ENCODE results near the gene SYF2. TPM values are rescaled to one million over a fixed set of nuclear protein-coding genes. Genes with fewer than 3 reads are reported as not detected.
A peak's percentile ranks its signal among the peaks of the same experiment; 100 is the strongest.

Gene SYF2
- total RNA-seq, 4 donors from 2014 or later: 2.8 to 63.1 (median 36.6) TPM

DNA sequence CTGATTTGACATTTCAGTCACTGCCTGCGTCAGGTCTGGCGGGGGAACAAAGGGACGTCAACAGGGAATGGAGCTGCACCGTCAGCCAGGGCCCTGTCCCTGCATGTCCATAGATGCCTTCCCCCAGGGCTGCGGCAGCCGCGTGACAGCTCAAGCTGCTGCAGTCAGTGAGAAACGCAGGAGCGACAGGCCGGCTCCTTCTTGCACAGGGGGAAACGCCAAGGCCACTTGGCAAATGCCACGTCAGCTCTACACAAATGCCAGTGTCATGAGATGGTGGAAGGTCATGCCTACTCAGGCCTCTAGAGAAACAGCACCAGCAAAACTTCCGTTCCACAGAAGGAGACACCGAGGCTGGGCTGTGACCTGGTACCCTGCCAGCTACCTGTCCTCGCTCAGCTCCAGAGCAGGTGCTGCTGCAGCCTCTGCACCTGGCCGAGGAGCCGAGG, 37.7 kb downstream of the SYF2 start:
- 40 to 42% methylated on average over 1 to 12 of the region's 17 CpGs for whole genome bisulfite sequencing, 2 donors (ENCODE audit: low coverage in 1 of 2)
- Histone ChIP-seq H3K36me3 (no peaks in the 10 kb centered on the region), H3K4me1 (peaks cover 6 to 27% (median 23%) of the 10 kb centered on the region in 4 donors), H3K27ac (no peak overlapping the region), H3K9me3 (no peaks in the 10 kb centered on the region), H3K27me3 (no peaks in the 10 kb centered on the region), H3K4me3 (no peak overlapping the region)
- TF ChIP-seq POLR2AphosphoS5 (IDR thresholded peaks at IDR 0.05): no peak
- TF ChIP-seq POLR2A (IDR thresholded peaks at IDR 0.05): no peak
- TF ChIP-seq CTCF (IDR thresholded peaks at IDR 0.05): no peak
- TF ChIP-seq EP300 (IDR thresholded peaks at IDR 0.05; ENCODE audit: low read depth): no peak
- DNase-seq: no peak
- intact Hi-C loops (cut with DNase I; ENCODE audit: low total_unique reads) (no loop called here), in situ Hi-C loops (cut with MboI; ENCODE audit: low pct_ligation_motif_present in 1 of 4, low pct_unique_long_range_greater_than_20kb in 1 of 4, low sequenced_read_pairs in 3 of 4) (no loop called here)

DNA sequence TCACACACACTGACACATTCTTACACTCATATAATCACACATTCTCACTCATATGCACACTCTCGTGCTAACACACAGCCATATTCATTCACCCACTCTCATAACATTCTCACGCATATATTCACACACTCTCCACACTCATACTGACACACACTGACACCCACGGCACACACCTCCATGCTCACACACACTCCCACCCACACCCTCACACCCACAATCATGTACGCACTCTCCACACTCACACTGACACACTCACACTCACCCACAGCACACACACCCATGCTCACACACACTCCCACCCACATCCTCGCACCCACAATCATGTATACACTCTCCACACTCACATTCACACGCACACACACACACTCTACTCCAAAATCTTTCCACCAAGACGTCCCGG, 38.2 kb downstream of the SYF2 start:
- intact Hi-C loops (cut with DNase I; ENCODE audit: low total_unique reads) (no loop called here), in situ Hi-C loops (cut with MboI; ENCODE audit: low pct_ligation_motif_present in 1 of 4, low pct_unique_long_range_greater_than_20kb in 1 of 4, low sequenced_read_pairs in 3 of 4) (no loop called here)
- no peak overlapping the region for H3K4me3 ChIP-seq
- H3K9me3 ChIP-seq: no peaks in the 10 kb centered on the region
- no peaks in the 10 kb centered on the region for H3K36me3 ChIP-seq
- TF ChIP-seq EP300 (IDR thresholded peaks at IDR 0.05; ENCODE audit: low read depth) (no peak), POLR2A (IDR thresholded peaks at IDR 0.05) (no peak), CTCF (IDR thresholded peaks at IDR 0.05) (no peak), POLR2AphosphoS5 (IDR thresholded peaks at IDR 0.05) (no peak)
- H3K4me1 ChIP-seq: peaks cover 6 to 24% (median 21%) of the 10 kb centered on the region in 4 donors
- no peaks in the 10 kb centered on the region for H3K27me3 ChIP-seq
- no peak for DNase-seq
- H3K27ac ChIP-seq: no peak overlapping the region
- 76 to 93% methylated on average over 5 to 8 of the region's 8 CpGs for WGBS, 2 donors (ENCODE audit: low coverage in 1 of 2)

DNA sequence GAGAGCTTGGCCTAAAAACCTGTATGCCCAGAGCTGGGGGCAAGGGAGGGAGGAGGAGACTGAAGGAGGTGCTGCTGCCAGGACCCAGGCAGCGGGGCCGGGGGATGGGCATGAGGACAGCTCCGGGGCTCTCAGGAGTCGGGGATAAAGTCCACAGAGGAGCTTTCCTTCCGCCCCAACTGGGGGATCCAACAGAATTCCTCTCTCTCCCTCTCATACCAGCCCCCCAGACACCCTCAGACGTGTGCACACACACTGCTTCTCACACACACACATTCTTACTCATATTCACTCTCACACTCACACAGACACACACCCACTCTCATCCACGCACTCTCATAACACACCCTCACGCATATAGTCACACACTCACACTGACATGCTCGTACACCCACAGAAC, 39.1 kb downstream of the SYF2 start:
- TF ChIP-seq CTCF (IDR thresholded peaks at IDR 0.05) (no peak), EP300 (IDR thresholded peaks at IDR 0.05; ENCODE audit: low read depth) (no peak), POLR2A (IDR thresholded peaks at IDR 0.05) (no peak), POLR2AphosphoS5 (IDR thresholded peaks at IDR 0.05) (no peak)
- no peaks in the 10 kb centered on the region for H3K36me3 ChIP-seq
- peaks cover under 1 to 18% (median 12%) of the 10 kb centered on the region in 4 donors for H3K4me1 ChIP-seq
- in situ Hi-C loops (cut with MboI; ENCODE audit: low pct_ligation_motif_present in 1 of 4, low pct_unique_long_range_greater_than_20kb in 1 of 4, low sequenced_read_pairs in 3 of 4): no loop called here
- H3K9me3 ChIP-seq: no peaks in the 10 kb centered on the region
- peak; percentile 34 for DNase-seq
- H3K27ac ChIP-seq: no peak overlapping the region
- intact Hi-C loops (cut with DNase I; ENCODE audit: low total_unique reads): no loop called here
- no peaks in the 10 kb centered on the region for H3K27me3 ChIP-seq
- 51 to 59% methylated on average over 3 to 9 of the region's 9 CpGs for WGBS, 2 donors (ENCODE audit: low coverage in 1 of 2)
- no peak overlapping the region for H3K4me3 ChIP-seq

DNA sequence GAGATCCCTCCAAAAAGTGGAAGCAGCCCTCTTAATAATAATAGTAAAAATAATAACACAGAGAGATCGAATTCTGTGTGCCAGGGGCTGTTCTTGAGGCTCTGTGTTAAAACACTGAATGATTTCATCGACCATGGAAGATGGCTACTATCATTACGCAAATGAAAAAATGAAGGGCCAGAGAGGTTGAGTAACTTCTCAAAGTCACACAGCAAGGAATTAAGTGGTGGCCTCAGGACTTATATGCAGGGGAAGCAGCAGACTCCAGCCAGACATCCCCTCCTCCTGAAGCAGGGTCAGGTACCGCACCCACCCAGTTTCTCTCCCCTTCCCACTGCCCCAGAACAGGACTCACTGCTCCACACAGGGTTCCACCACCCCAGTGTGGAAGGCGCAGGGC, 40.1 kb downstream of the SYF2 start:
- WGBS, 2 donors (ENCODE audit: low coverage in 1 of 2): 86 to 93% methylated on average over 2 to 5 of the region's 5 CpGs
- H3K27ac ChIP-seq: no peak overlapping the region
- DNase-seq: no peak
- peaks cover 0 to 7% (median 2%) of the 10 kb centered on the region in 4 donors for H3K4me1 ChIP-seq
- intact Hi-C loops (cut with DNase I; ENCODE audit: low total_unique reads): no loop called here
- H3K4me3 ChIP-seq: no peak overlapping the region
- in situ Hi-C loops (cut with MboI; ENCODE audit: low pct_ligation_motif_present in 1 of 4, low pct_unique_long_range_greater_than_20kb in 1 of 4, low sequenced_read_pairs in 3 of 4): no loop called here
- TF ChIP-seq POLR2A (IDR thresholded peaks at IDR 0.05) (no peak), EP300 (IDR thresholded peaks at IDR 0.05; ENCODE audit: low read depth) (no peak), POLR2AphosphoS5 (IDR thresholded peaks at IDR 0.05) (no peak), CTCF (IDR thresholded peaks at IDR 0.05) (no peak)
- no peaks in the 10 kb centered on the region for H3K36me3 ChIP-seq
- H3K27me3 ChIP-seq: no peaks in the 10 kb centered on the region
- H3K9me3 ChIP-seq: no peaks in the 10 kb centered on the region

Measured in transverse colon (tissue), 4 donors.